ENCODE data around the gene PRKAR1A. TPM values are rescaled to one million over a fixed set of nuclear protein-coding genes. Genes with fewer than 3 reads are reported as not detected.
A peak's percentile ranks its signal among the peaks of the same experiment; 100 is the strongest.

The PRKAR1A gene
- total and polyA plus RNA-seq, 2 of the 8 experiments (the other 6 are each of a cell fraction or from before 2014, with no cell fraction given): 39.3 to 149 TPM

DNA sequence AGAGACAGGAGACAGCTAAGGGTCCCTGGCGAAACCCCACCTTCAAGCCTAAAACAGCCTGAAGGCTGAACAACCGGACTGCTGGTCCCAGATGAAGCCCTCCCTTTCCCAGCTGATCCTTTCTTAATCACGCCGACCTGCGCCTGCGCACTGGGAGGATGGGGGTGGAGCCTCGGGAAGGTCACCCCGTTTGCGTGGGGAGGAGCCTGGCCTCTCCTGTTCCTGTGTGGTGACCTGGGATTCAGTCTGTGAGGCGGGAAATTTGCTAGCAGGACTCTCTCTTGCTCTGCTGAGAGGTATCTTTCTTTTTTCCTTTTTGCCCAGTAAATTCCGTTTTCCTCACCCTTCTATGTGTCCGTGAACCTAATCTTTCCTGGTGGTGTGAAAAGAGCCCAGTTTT lies 79.4 kb downstream of the PRKAR1A start:
- no peak overlapping the region for H3K27ac ChIP-seq (ENCODE audit: low read depth, low read length)
- H2BK120ac ChIP-seq (replicated peaks; ENCODE audit: low read depth, low read length): no peak overlapping the region
- no peaks in the 10 kb centered on the region for H4K20me1 ChIP-seq (replicated peaks in 1 of 2; ENCODE audit: control insufficient read depth in 1 of 2, insufficient read depth in 2 of 2, low read length in 2 of 2)
- H3K27me3 ChIP-seq (replicated peaks in 1 of 4; ENCODE audit: control insufficient read depth in 3 of 4, extremely low read depth in 1 of 4, insufficient read depth in 3 of 4, low read length in 3 of 4): no peaks in the 10 kb centered on the region
- no peak overlapping the region for H2BK12ac ChIP-seq (ENCODE audit: low read depth, low read length)
- TF ChIP-seq EGR1 (IDR thresholded peaks at IDR 0.05; ENCODE audit: borderline replicate concordance, low read depth, low read length) (no peak), ASH2L (IDR thresholded peaks at IDR 0.05; ENCODE audit: low read length) (no peak), RAD21 (IDR thresholded peaks at IDR 0.05 in 1 of 2, conservative IDR thresholded peaks at IDR 0.05 in 1 of 2; ENCODE audit: low read depth in 2 of 2, low read length in 2 of 2) (no peak), PHF8 (conservative IDR thresholded peaks at IDR 0.05; ENCODE audit: low read depth, low read length) (no peak), POU5F1 (IDR thresholded peaks at IDR 0.05; ENCODE audit: low read depth, low read length) (no peak), SIN3A (conservative IDR thresholded peaks at IDR 0.05 in 1 of 2, IDR thresholded peaks at IDR 0.05 in 1 of 2; ENCODE audit: low read depth in 1 of 2, low read length in 2 of 2) (no peak), CEBPB (IDR thresholded peaks at IDR 0.05; ENCODE audit: low read depth, low read length) (no peak), HDAC6 (IDR thresholded peaks at IDR 0.05; ENCODE audit: low read depth, low read length) (no peak), NRF1 (IDR thresholded peaks at IDR 0.05; ENCODE audit: low read depth, low read length) (peak; percentile 54), TAF1 (IDR thresholded peaks at IDR 0.05; ENCODE audit: low read depth, low read length) (0 out of 2 replicates have a peak, but pooled peaks have one; percentile 28), SIX5 (IDR thresholded peaks at IDR 0.05; ENCODE audit: low read depth, low read length) (no peak)
- DNase-seq (ENCODE audit: low read depth in 1 of 2, low spot score in 2 of 2): peak in 1 of 2 experiments; percentile 62
- H3K4ac ChIP-seq (replicated peaks; ENCODE audit: insufficient read length, low read depth, low read length): no peak overlapping the region
- H4K5ac ChIP-seq (ENCODE audit: insufficient read length, low read depth, low read length): no peak overlapping the region
- ChIA-PET POLR2A (ENCODE audit: partially characterized antibody) (interaction anchor here (1.3 to 1.7 kb wide), 3 partner anchors 8 to 49 kb away, joined by 4 to 5 read pairs (median 4); partner anchors contain the start of gene FAM20A), CTCF (ENCODE audit: partially characterized antibody) (interaction anchor here (1.0 to 2.1 kb wide), 4 partner anchors 12 to 128 kb away, joined by 3 to 8 read pairs (median 3); no protein-coding TSS in a partner anchor)
- peak overlapping the region in 1 of 4 experiments; percentile 39; a peak in 2 of 8 replicates for H3K4me3 ChIP-seq (ENCODE audit: extremely low read depth in 1 of 4, insufficient read depth in 2 of 4, low read depth in 3 of 4, low read length in 4 of 4)
- H3K18ac ChIP-seq (ENCODE audit: extremely low read depth, low read length): no peak overlapping the region
- no peak overlapping the region for H3K23ac ChIP-seq (ENCODE audit: insufficient read length)
- no peak overlapping the region for H2BK5ac ChIP-seq (ENCODE audit: low read depth, low read length)
- H4K91ac ChIP-seq (replicated peaks; ENCODE audit: insufficient read length, low read length): no peak overlapping the region
- no peak overlapping the region for H2BK20ac ChIP-seq (ENCODE audit: low read length)
- no peak overlapping the region for H3K56ac ChIP-seq (replicated peaks; ENCODE audit: insufficient read length, low read depth, low read length)
- H3K79me2 ChIP-seq (ENCODE audit: control insufficient read depth in 1 of 2, insufficient read depth in 2 of 2, low read length in 2 of 2): no peaks in the 10 kb centered on the region; a peak in 1 of 4 replicates
- no peak overlapping the region; the same call in 1 of the 2 replicates for H2BK15ac ChIP-seq (ENCODE audit: low read length)
- no peak overlapping the region for H3K14ac ChIP-seq (ENCODE audit: insufficient read length)
- H2AFZ ChIP-seq (ENCODE audit: low read length): no peak overlapping the region
- FAIRE-seq: no peak
- no peak overlapping the region; a peak in 1 of 7 replicates for H3K9ac ChIP-seq (replicated peaks in 1 of 4; ENCODE audit: extremely low read depth in 1 of 4, low read depth in 3 of 4, low read length in 3 of 4)
- H3K4me2 ChIP-seq (ENCODE audit: insufficient read depth in 1 of 2, low read depth in 2 of 2, low read length in 2 of 2): peak overlapping the region; percentile 16 to 38; a peak in 3 of 4 replicates
- 61% methylated on average over 12 of the region's 12 CpGs; no CpG with 5 or more reads in 1 of the 2 experiments for WGBS, 2 experiments (ENCODE audit: extremely low coverage in 1 of 2, insufficient coverage in 1 of 2, insufficient read length in 1 of 2, insufficient replicate concordance in 2 of 2, low coverage in 1 of 2, low lambda C conversion rate in 2 of 2, missing lambda C conversion rate in 1 of 2)
- no peak overlapping the region for H4K8ac ChIP-seq (ENCODE audit: extremely low read depth, insufficient read depth, low read length)
- H3K36me3 ChIP-seq (ENCODE audit: control insufficient read depth in 2 of 4, insufficient read depth in 4 of 4, low read length in 3 of 4): peaks cover 0 to 39% (median 5%) of the 10 kb centered on the region in 4 experiments; a peak in 3 of 8 replicates
- H2AK5ac ChIP-seq (ENCODE audit: low read depth, low read length): no peak overlapping the region
- H3K4me1 ChIP-seq (replicated peaks in 1 of 4; ENCODE audit: control insufficient read depth in 3 of 4, insufficient read depth in 4 of 4, low read length in 3 of 4): peaks cover 0 to 5% (median 1%) of the 10 kb centered on the region in 4 experiments; a peak in 3 of 7 replicates
- no peaks in the 10 kb centered on the region for H3K79me1 ChIP-seq (ENCODE audit: low read depth, low read length)
- H3K23me2 ChIP-seq (ENCODE audit: low read depth, low read length): no peaks in the 10 kb centered on the region
- H3K9me3 ChIP-seq (ENCODE audit: insufficient read depth in 2 of 2, low read depth in 1 of 2, low read length in 1 of 2): peaks cover 0 to 6% of the 10 kb centered on the region in 2 experiments; a peak in 1 of 4 replicates
